Dendritic cell treated with granulocyte-macrophage colony-stimulating factor and Interleukin-4, amounts not matched to agents 40 ng/mL and 50 ng/mL, for 4 days (primary cell): Measurements from ENCODE around the gene ARNT2.

Experiments used
- H3K27ac Mint-ChIP-seq: one replicate; pipeline ENCODE4 v1.8.0; 2022; ENCODE audit warnings: mild to moderate bottlenecking, mixed read lengths
- H3K27me3 Mint-ChIP-seq: one replicate; pipeline ENCODE4 v1.8.0; 2022; ENCODE audit warnings: mild to moderate bottlenecking, mixed read lengths
- H3K36me3 Mint-ChIP-seq: one replicate; pipeline ENCODE4 v1.8.0; 2022; ENCODE audit warnings: low read depth, mixed read lengths
- H3K4me1 Mint-ChIP-seq: one replicate; pipeline ENCODE4 v1.8.0; 2022; ENCODE audit warnings: low read depth, mixed read lengths
- H3K4me3 Mint-ChIP-seq: one replicate; pipeline ENCODE4 v1.8.0; 2022; ENCODE audit warnings: mild to moderate bottlenecking, moderate library complexity, mixed read lengths
- H3K9me3 Mint-ChIP-seq: one replicate; pipeline ENCODE4 v1.8.0; 2022; ENCODE audit warnings: mixed read lengths
- intact Hi-C: fragments of 100-400 bp; cut with micrococcal nuclease; formaldehyde crosslinking; loops from one replicate; pipeline ENCODE4 v1.15.0; 2022

Gene ARNT2

DNA sequence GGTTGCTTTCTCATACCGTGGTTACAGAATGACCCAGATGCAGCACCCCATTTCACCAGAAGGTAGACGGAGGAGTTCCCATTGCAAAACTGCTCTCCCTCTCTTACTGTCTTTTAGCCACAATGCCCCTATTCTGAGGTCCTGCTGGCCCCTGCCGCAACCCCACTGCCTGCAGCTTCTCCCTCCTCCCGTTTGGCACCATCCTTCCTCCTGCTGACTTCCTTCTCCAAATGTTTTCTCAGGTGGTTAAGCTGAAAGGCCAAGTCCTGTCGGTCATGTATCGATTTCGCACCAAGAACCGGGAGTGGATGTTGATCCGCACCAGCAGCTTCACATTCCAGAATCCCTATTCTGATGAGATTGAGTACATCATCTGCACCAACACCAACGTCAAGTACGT, 158.7 kb downstream of the ARNT2 start:
- H3K27me3 Mint-ChIP-seq, result peaks cover 38% of the 10 kb centered on the region

DNA sequence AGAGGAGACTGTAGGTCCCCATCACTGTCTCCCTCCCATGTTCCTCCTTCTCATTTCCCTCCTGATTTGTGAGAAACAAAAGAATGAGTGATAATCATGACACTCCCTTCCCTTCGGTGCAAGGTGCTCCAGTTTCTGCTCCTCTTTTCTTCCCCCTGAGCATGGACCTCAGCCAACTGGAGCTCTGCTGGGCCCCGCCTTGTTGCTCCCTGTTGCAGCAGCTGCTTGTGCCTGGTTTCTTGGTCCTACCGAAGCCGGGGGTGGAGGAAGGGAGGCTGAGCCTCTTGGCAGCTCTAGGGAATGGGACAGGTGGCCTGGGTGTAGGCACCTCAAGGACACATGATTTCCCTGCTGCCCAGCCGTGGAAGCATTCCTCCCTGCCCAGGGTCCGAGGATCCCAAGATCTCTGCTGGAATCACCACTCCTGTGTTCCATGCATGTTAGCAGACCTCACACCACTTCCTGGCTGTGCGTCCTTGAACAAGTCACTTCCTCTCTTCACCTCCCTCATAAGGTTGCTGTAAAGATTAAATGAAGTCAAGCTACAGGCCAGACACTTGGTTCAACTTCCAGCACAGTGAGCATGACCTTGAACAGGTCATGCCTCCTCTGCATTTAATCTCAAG, 159.3 kb downstream of the ARNT2 start:
- intact Hi-C loops, result no loop called here
- H3K4me1 Mint-ChIP-seq, result no peaks in the 10 kb centered on the region
- H3K27me3 Mint-ChIP-seq, result peaks cover 38% of the 10 kb centered on the region
- no peak overlapping the region for H3K4me3 Mint-ChIP-seq
- H3K36me3 Mint-ChIP-seq, result no peaks in the 10 kb centered on the region
- H3K9me3 Mint-ChIP-seq, result no peaks in the 10 kb centered on the region
- H3K27ac Mint-ChIP-seq, result no peak overlapping the region

More for the DNA sequence above, 158.7 kb downstream of the ARNT2 start:
- Mint-ChIP-seq H3K27ac (no peak overlapping the region), H3K4me1 (no peaks in the 10 kb centered on the region), H3K9me3 (no peaks in the 10 kb centered on the region), H3K36me3 (no peaks in the 10 kb centered on the region), H3K4me3 (no peak overlapping the region)
- intact Hi-C loops, result no loop called here

DNA sequence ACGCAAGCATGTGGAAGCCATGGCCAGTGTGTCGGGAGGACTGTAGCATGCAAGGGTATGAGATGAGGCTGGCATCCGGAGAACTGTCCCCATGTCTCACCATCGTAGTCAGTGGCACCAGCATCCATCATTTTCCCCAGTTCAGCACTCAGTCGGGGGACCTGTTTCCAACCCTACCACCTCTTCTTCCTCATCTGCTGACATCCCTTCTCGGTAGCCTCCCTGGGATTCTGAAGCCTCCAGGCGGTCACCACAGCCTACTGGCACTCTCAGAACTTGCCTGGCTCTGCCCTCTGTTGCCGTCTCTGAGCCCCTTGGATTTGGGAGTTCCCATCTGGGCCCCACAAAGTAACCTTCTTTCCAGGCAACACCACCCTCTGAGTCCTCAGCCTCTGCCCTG, 159.9 kb downstream of the ARNT2 start:
- no peak overlapping the region for H3K4me3 Mint-ChIP-seq
- H3K27me3 Mint-ChIP-seq, result peaks cover 41% of the 10 kb centered on the region
- intact Hi-C loops, result no loop called here
- no peak overlapping the region for H3K27ac Mint-ChIP-seq
- no peaks in the 10 kb centered on the region for H3K9me3 Mint-ChIP-seq
- H3K36me3 Mint-ChIP-seq, result no peaks in the 10 kb centered on the region
- H3K4me1 Mint-ChIP-seq, result no peaks in the 10 kb centered on the region

DNA sequence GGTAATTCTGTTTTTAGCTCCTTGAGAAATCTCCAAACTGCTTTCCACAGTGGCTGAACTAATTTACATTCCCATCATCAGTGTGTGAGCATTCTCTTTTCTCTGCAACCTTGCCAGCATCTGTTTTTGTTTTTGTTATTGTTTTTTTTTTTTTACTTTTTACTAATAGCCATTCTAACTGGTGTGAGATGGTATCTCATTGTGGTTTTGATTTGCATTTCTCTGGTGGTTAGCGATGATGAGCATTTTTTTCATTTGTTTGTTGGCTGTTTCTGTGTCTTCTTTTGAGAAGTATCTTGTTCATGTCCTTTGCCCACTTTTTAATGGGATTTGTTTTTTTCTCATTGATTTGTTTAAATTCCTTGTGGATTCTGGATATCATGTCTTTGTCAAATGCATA, 161.2 kb downstream of the ARNT2 start:
- H3K4me3 Mint-ChIP-seq, result no peak overlapping the region
- intact Hi-C loops, result loop anchor here (5.0 kb wide), 1 partner anchor 402 kb away; no protein-coding TSS in a partner anchor
- no peak overlapping the region for H3K27ac Mint-ChIP-seq
- H3K36me3 Mint-ChIP-seq, result no peaks in the 10 kb centered on the region
- H3K27me3 Mint-ChIP-seq, result peaks cover 41% of the 10 kb centered on the region
- H3K9me3 Mint-ChIP-seq, result no peaks in the 10 kb centered on the region
- no peaks in the 10 kb centered on the region for H3K4me1 Mint-ChIP-seq

DNA sequence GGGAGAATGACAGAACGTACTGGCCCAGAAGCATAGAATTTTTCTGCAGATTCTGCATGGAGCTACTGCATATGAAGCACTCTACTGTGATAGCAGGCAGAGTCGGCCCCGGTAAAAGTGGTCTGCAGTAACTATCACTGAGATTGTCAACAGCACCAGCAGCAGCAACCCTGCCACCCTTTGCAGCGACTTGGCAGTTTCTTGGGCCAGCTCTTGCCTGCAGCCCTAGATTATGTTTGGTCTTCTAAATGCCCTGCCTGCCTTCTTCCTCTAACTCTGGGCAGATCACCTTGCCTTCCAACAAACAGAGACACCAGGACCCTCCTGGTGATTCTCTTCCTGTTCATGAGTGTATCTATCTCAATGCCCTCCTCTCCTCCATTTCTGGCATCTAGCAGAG, 161.8 kb downstream of the ARNT2 start:
- no peak overlapping the region for H3K4me3 Mint-ChIP-seq
- H3K27me3 Mint-ChIP-seq, result peaks cover 43% of the 10 kb centered on the region
- H3K27ac Mint-ChIP-seq, result no peak overlapping the region
- intact Hi-C loops, result loop anchor here (2.0 to 5.0 kb wide), 2 partner anchors 109 to 401 kb away; no protein-coding TSS in a partner anchor
- no peaks in the 10 kb centered on the region for H3K4me1 Mint-ChIP-seq
- H3K36me3 Mint-ChIP-seq, result no peaks in the 10 kb centered on the region
- no peaks in the 10 kb centered on the region for H3K9me3 Mint-ChIP-seq

DNA sequence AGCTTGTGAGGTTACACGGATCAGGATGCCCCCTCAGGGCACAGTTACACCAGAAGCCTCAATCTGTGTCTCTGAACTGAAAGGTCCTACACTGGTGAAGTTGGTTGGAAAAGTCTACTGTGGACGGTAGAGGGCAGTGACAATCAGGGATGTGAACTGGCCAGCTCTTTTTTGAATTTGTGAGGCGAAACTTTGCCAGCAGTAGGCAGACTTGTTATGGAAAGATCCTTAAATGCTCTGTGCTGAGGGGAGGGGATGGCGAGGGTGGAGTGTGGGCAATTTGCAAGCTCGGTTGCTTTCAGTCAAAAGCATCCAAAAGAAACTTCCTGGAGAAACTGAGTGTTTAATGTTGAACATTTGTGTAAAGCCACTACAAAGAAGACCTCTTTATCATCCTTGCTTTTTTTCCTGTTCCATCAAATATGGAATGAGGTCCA, 163.6 kb downstream of the ARNT2 start:
- Mint-ChIP-seq H3K4me3 (no peak overlapping the region), H3K9me3 (no peaks in the 10 kb centered on the region), H3K36me3 (no peaks in the 10 kb centered on the region), H3K27ac (no peak overlapping the region), H3K27me3 (peaks cover 38% of the 10 kb centered on the region), H3K4me1 (no peaks in the 10 kb centered on the region)
- intact Hi-C loops, result loop anchor here (1.0 to 5.0 kb wide), 3 partner anchors 111 to 400 kb away; no protein-coding TSS in a partner anchor

DNA sequence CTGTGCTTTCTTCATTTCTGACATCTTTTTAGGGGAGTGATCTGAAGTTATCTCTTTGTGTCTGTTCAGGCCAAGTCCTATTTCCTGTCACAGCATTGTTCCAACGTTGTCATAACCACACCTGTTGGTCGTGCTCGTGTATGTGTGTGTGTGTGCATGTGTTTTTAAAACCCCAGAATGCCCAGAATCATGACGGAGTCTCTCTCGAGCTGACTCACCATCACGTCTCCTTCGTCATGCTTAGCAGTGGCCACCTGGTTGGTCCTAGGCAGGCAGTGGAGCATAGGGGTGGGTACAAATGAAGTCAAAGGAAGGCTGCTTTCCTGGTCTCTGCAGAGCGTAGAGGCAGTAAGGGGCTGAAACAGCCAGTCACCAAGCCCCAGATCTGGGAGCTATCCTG, 164.1 kb downstream of the ARNT2 start:
- no peaks in the 10 kb centered on the region for H3K9me3 Mint-ChIP-seq
- H3K4me1 Mint-ChIP-seq, result no peaks in the 10 kb centered on the region
- peaks cover 35% of the 10 kb centered on the region for H3K27me3 Mint-ChIP-seq
- H3K36me3 Mint-ChIP-seq, result no peaks in the 10 kb centered on the region
- H3K4me3 Mint-ChIP-seq, result no peak overlapping the region
- H3K27ac Mint-ChIP-seq, result no peak overlapping the region
- intact Hi-C loops, result loop anchor here (5.0 kb wide), 1 partner anchor 399 kb away; no protein-coding TSS in a partner anchor

DNA sequence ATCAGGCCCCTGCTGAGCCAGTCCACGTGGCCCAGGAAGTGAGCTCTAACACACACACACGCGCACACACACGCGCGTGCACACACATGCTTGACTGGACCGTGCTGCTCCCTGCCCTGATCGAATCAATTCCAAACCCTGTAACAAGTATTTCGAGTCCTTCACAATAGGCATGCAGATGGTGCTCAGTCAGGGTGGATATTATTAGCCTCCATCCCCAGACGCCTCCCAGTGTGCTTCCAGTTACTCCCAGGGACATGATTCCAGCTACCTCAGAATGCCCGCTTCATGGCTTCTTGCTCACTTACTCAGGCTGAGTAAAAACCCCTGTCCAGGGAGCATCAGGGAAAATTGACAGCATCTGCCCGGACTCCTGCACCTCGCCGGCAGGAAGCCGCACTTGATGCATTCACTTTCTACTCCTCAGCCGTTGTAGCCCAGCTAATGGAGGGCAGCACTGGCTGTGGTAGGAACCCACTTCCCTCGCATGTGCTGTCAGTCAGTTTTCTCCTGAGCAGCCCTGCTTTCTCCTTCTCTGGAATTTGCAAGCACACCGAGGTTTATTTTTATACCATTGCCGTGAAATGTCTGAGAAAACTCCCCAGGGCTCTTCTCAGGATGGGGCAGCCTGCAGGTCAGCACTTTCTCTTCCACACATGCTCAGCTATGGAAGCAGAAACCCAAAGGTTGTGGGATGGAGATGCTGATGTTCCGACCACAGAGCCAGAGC, 164.9 kb downstream of the ARNT2 start:
- intact Hi-C loops, result loop anchor here (5.0 kb wide), 1 partner anchor 398 kb away; no protein-coding TSS in a partner anchor
- Mint-ChIP-seq H3K27me3 (peaks cover 29% of the 10 kb centered on the region), H3K9me3 (no peaks in the 10 kb centered on the region), H3K4me1 (no peaks in the 10 kb centered on the region), H3K4me3 (no peak overlapping the region), H3K36me3 (no peaks in the 10 kb centered on the region), H3K27ac (no peak overlapping the region)

DNA sequence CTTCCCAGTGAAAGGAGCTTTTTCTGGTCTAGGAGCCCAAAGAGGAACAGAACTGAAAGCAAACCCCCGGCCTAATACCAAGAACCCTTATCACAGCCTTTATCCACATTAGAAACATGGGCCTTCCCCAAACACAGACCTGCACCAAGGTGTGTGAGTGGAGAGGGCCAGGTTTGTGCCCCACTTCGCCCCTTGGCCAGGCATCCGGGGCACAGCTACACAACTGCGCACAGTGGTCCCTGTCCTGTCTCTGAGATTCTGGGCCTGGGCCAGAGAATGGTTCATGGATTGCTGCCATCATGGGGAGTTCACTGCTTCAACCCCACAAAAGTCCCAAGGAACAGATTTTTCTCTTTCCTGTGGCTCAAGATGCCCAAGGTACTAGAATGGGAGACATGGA, 165.5 kb downstream of the ARNT2 start:
- H3K27me3 Mint-ChIP-seq, result peaks cover 27% of the 10 kb centered on the region
- intact Hi-C loops, result loop anchor here (5.0 kb wide), 1 partner anchor 398 kb away; no protein-coding TSS in a partner anchor
- no peak overlapping the region for H3K27ac Mint-ChIP-seq
- no peaks in the 10 kb centered on the region for H3K9me3 Mint-ChIP-seq
- H3K4me3 Mint-ChIP-seq, result no peak overlapping the region
- H3K4me1 Mint-ChIP-seq, result no peaks in the 10 kb centered on the region
- H3K36me3 Mint-ChIP-seq, result no peaks in the 10 kb centered on the region

DNA sequence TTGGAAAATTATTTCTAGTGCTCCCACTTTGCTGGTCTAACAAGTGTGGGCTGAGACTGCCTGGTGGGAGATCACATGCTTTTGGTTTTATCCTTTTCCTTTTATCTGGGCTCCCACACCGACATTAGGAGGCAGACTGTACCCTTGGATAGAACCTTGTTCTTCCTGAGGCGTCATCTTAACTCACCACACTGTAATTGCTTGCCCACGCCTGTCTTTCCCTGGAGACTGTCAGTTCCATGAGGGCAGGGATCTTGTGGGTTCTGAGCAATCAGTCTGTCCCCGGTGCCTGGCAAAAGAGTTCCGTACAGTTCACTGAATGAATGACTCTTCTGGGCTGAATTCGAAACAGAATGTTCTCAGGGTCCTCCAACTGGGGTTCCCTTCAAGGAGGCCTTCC, 166.4 kb downstream of the ARNT2 start:
- no peaks in the 10 kb centered on the region for H3K4me1 Mint-ChIP-seq
- intact Hi-C loops, result no loop called here
- H3K27me3 Mint-ChIP-seq, result peaks cover 23% of the 10 kb centered on the region
- H3K36me3 Mint-ChIP-seq, result no peaks in the 10 kb centered on the region
- H3K27ac Mint-ChIP-seq, result no peak overlapping the region
- no peak overlapping the region for H3K4me3 Mint-ChIP-seq
- no peaks in the 10 kb centered on the region for H3K9me3 Mint-ChIP-seq

DNA sequence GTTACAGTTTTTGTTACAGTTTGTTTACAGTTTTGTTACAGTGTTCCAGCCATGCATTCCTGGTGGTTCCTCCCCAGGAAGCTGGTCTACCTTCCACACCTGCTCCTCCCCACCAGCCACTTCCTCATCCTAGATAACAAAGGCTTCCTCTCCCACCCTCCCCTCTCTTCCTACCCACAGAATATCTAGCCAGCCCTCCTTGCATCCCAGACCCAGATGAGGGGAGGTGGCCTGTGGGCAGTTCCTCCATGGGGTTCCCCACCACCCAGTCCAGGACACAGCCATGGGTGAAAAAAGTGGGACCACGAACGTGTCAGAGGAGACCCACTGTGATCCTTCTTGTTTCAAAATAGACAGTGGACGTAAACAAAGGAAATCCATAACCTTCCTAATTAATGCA, 168.2 kb downstream of the ARNT2 start:
- peaks cover 13% of the 10 kb centered on the region for H3K27me3 Mint-ChIP-seq
- no peak overlapping the region for H3K4me3 Mint-ChIP-seq
- H3K9me3 Mint-ChIP-seq, result no peaks in the 10 kb centered on the region
- H3K4me1 Mint-ChIP-seq, result no peaks in the 10 kb centered on the region
- no peaks in the 10 kb centered on the region for H3K36me3 Mint-ChIP-seq
- no peak overlapping the region for H3K27ac Mint-ChIP-seq
- intact Hi-C loops, result no loop called here

DNA sequence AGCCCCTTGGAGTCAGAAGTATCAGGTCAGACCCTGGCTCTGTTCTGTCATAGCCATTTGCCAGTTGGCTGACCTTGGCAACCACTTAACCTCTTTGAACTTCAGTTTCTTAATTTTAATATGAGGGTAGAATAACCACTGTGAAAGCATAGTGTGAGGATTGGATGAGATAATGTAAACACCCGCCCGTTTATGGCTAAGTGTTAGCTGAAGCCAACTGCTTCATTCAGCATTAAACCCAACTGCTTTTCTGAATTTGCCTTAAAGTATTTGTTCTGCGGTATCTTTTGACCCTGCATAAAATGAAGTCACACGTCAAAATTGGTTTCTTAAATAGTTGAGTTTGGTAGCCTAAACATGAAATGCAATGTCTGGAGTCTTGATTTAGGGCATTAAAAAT, 169.4 kb downstream of the ARNT2 start:
- no peaks in the 10 kb centered on the region for H3K9me3 Mint-ChIP-seq

DNA sequence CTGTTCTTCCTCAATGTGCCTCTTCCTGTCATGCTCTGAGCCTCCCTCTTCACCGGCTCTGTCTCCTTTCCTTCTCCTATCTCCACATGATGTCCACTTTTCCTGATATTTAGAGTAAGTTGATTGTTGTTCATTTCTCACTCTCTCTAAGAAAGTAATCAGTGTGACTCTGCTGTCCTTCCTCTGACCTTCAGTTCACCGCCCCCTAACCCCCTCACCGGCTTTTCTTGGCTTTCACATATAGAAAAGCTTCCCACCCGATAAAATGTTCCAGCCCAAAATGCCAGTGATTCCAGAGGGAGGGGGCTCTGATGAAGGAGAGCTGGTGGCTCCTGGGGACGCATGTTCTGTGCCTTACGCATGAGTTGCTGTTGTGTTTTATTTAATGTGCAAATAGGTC, 170.4 kb downstream of the ARNT2 start:
- H3K36me3 Mint-ChIP-seq, result no peaks in the 10 kb centered on the region
- intact Hi-C loops, result no loop called here

More for the DNA sequence above, 169.4 kb downstream of the ARNT2 start:
- H3K4me1 Mint-ChIP-seq, result no peaks in the 10 kb centered on the region
- intact Hi-C loops, result no loop called here
- no peak overlapping the region for H3K4me3 Mint-ChIP-seq
- no peak overlapping the region for H3K27ac Mint-ChIP-seq
- H3K27me3 Mint-ChIP-seq, result peaks cover 12% of the 10 kb centered on the region
- no peaks in the 10 kb centered on the region for H3K36me3 Mint-ChIP-seq

DNA sequence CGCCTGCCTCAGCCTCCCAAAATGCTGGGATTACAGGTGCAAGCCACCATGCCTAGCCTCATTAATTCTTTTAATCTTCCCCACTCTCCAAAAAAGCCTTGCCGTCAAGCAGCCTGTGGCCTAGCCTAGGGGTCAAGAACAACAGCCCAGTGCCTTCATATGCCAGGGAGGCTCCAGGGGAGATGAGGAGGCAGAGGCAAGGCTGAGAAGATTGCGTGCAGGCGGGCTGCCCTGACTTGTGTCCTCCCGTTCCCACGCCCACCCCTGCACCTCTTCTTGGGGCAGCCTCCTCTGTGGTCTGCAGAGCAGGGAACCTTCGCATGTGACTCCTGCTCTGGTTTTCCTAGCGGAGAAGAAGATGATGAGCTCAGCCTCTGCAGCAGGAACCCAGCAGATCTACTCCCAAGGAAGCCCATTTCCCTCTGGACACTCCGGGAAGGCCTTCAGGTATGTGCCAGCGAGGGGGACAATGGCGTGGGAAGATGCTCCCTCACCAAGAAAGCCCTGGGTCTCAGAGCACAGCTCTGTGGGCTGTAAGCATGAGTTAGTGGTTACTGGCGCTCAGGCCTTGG, 172.4 kb downstream of the ARNT2 start:
- Mint-ChIP-seq H3K27me3 (peaks cover 4% of the 10 kb centered on the region), H3K27ac (no peak overlapping the region), H3K4me3 (no peak overlapping the region), H3K4me1 (peaks cover 7% of the 10 kb centered on the region), H3K36me3 (no peaks in the 10 kb centered on the region), H3K9me3 (no peaks in the 10 kb centered on the region)
- intact Hi-C loops, result no loop called here

More for the DNA sequence above, 170.4 kb downstream of the ARNT2 start:
- peaks cover 11% of the 10 kb centered on the region for H3K27me3 Mint-ChIP-seq
- H3K27ac Mint-ChIP-seq, result no peak overlapping the region
- H3K9me3 Mint-ChIP-seq, result no peaks in the 10 kb centered on the region
- no peak overlapping the region for H3K4me3 Mint-ChIP-seq
- no peaks in the 10 kb centered on the region for H3K4me1 Mint-ChIP-seq
